ENCODE measurements around the gene SEC14L2.

The SEC14L2 gene

GRCh38 chr22:30365891-30366290 is 30.9 kb upstream of the SEC14L2 start:
- Mint-ChIP-seq H3K27ac (no peak overlapping the region), H3K36me3 (peaks cover 9 to 17% of the 10 kb centered on the region in 2 donors), H3K27me3 (no peaks in the 10 kb centered on the region), H3K4me3 (no peak overlapping the region), H3K4me1 (no peaks in the 10 kb centered on the region), H3K9me3 (no peaks in the 10 kb centered on the region)
- DNase-seq (no peak), ATAC-seq (replicated peaks) (no peak)

GRCh38 chr22:30368420-30368819 is 28.4 kb upstream of the SEC14L2 start:
- Mint-ChIP-seq H3K4me1 (no peaks in the 10 kb centered on the region), H3K4me3 (no peak overlapping the region), H3K27me3 (no peaks in the 10 kb centered on the region), H3K36me3 (peaks cover 6 to 12% of the 10 kb centered on the region in 2 donors), H3K27ac (no peak overlapping the region), H3K9me3 (no peaks in the 10 kb centered on the region)
- ATAC-seq (replicated peaks) (no peak), DNase-seq (no peak)

GRCh38 chr22:30370641-30371230 is 26.1 kb upstream of the SEC14L2 start:
- Mint-ChIP-seq H3K27me3 (no peaks in the 10 kb centered on the region), H3K4me3 (no peak overlapping the region), H3K36me3 (peaks cover 4 to 16% of the 10 kb centered on the region in 2 donors), H3K9me3 (no peaks in the 10 kb centered on the region), H3K27ac (no peak overlapping the region), H3K4me1 (no peaks in the 10 kb centered on the region)
- ATAC-seq (replicated peaks): no peak
- DNase-seq: no peak

GRCh38 chr22:30371321-30371720 is 25.5 kb upstream of the SEC14L2 start:
- peaks cover 3 to 12% of the 10 kb centered on the region in 2 donors for H3K36me3 Mint-ChIP-seq
- no peaks in the 10 kb centered on the region for H3K9me3 Mint-ChIP-seq
- no peaks in the 10 kb centered on the region for H3K27me3 Mint-ChIP-seq
- ATAC-seq (replicated peaks): no peak
- DNase-seq: no peak
- no peak overlapping the region for H3K4me3 Mint-ChIP-seq
- no peak overlapping the region for H3K27ac Mint-ChIP-seq
- no peaks in the 10 kb centered on the region for H3K4me1 Mint-ChIP-seq

GRCh38 chr22:30371981-30372380 is 24.8 kb upstream of the SEC14L2 start:
- no peak for ATAC-seq (replicated peaks)
- no peak overlapping the region for H3K27ac Mint-ChIP-seq

GRCh38 chr22:30372915-30373314 is 23.9 kb upstream of the SEC14L2 start:
- Mint-ChIP-seq H3K27ac (no peak overlapping the region), H3K4me3 (no peak overlapping the region), H3K27me3 (no peaks in the 10 kb centered on the region), H3K36me3 (peaks cover 0 to 10% of the 10 kb centered on the region in 2 donors), H3K4me1 (no peaks in the 10 kb centered on the region), H3K9me3 (no peaks in the 10 kb centered on the region)
- no peak for DNase-seq
- no peak for ATAC-seq (replicated peaks)

More at GRCh38 chr22:30371981-30372380, 24.8 kb upstream of the SEC14L2 start:
- Mint-ChIP-seq H3K27me3 (no peaks in the 10 kb centered on the region), H3K36me3 (peaks cover 0 to 8% of the 10 kb centered on the region in 2 donors), H3K4me1 (no peaks in the 10 kb centered on the region), H3K9me3 (no peaks in the 10 kb centered on the region), H3K4me3 (no peak overlapping the region)
- DNase-seq: no peak

GRCh38 chr22:30373331-30374325 is 23.2 kb upstream of the SEC14L2 start:
- Mint-ChIP-seq H3K9me3 (no peaks in the 10 kb centered on the region), H3K4me1 (no peaks in the 10 kb centered on the region), H3K27me3 (no peaks in the 10 kb centered on the region), H3K36me3 (peaks cover 0 to 12% of the 10 kb centered on the region in 2 donors), H3K4me3 (no peak overlapping the region), H3K27ac (no peak overlapping the region)
- no peak for ATAC-seq (replicated peaks)
- DNase-seq: no peak

GRCh38 chr22:30375312-30375849 is 21.4 kb upstream of the SEC14L2 start:
- no peak overlapping the region for H3K27ac Mint-ChIP-seq
- peaks cover 5 to 6% of the 10 kb centered on the region in 2 donors for H3K4me1 Mint-ChIP-seq
- no peaks in the 10 kb centered on the region for H3K27me3 Mint-ChIP-seq
- ATAC-seq (replicated peaks): no peak
- no peak overlapping the region for H3K4me3 Mint-ChIP-seq
- H3K36me3 Mint-ChIP-seq: peaks cover 1 to 15% of the 10 kb centered on the region in 2 donors
- DNase-seq: no peak
- H3K9me3 Mint-ChIP-seq: no peaks in the 10 kb centered on the region

- ATAC-seq (replicated peaks) (no peak), DNase-seq (no peak)
- peaks cover 7 to 28% of the 10 kb centered on the region in 2 donors for H3K36me3 Mint-ChIP-seq
- H3K4me3 Mint-ChIP-seq: no peak overlapping the region
- H3K27ac Mint-ChIP-seq: no peak overlapping the region
- H3K27me3 Mint-ChIP-seq: no peaks in the 10 kb centered on the region
- H3K9me3 Mint-ChIP-seq: no peaks in the 10 kb centered on the region
- peaks cover 6 to 10% of the 10 kb centered on the region in 2 donors for H3K4me1 Mint-ChIP-seq
These were observed 16.8 kb upstream of the SEC14L2 start for GRCh38 chr22:30380011-30380410.

GRCh38 chr22:30381264-30381663 is 15.6 kb upstream of the SEC14L2 start:
- Mint-ChIP-seq H3K36me3 (peaks cover 7 to 25% of the 10 kb centered on the region in 2 donors), H3K9me3 (no peaks in the 10 kb centered on the region), H3K4me3 (no peak overlapping the region), H3K27me3 (no peaks in the 10 kb centered on the region), H3K4me1 (peaks cover 11 to 12% of the 10 kb centered on the region in 2 donors), H3K27ac (no peak overlapping the region)
- DNase-seq (no peak), ATAC-seq (replicated peaks) (no peak)

GRCh38 chr22:30382340-30382739 is 14.5 kb upstream of the SEC14L2 start:
- DNase-seq: no peak
- no peak for ATAC-seq (replicated peaks)
- H3K27ac Mint-ChIP-seq: no peak overlapping the region
- no peaks in the 10 kb centered on the region for H3K9me3 Mint-ChIP-seq
- peaks cover 7 to 25% of the 10 kb centered on the region in 2 donors for H3K36me3 Mint-ChIP-seq
- H3K4me1 Mint-ChIP-seq: peaks cover 16 to 20% of the 10 kb centered on the region in 2 donors
- no peak overlapping the region for H3K4me3 Mint-ChIP-seq
- H3K27me3 Mint-ChIP-seq: peaks cover 2% of the 10 kb centered on the region in 2 donors

GRCh38 chr22:30383061-30383460 is 13.8 kb upstream of the SEC14L2 start:
- DNase-seq: no peak
- Mint-ChIP-seq H3K36me3 (peaks cover 7 to 21% of the 10 kb centered on the region in 2 donors), H3K4me3 (no peak overlapping the region), H3K9me3 (no peaks in the 10 kb centered on the region), H3K4me1 (peaks cover 19 to 24% of the 10 kb centered on the region in 2 donors), H3K27me3 (peaks cover 5 to 6% of the 10 kb centered on the region in 2 donors), H3K27ac (no peak overlapping the region)
- no peak for ATAC-seq (replicated peaks)

- Mint-ChIP-seq H3K36me3 (peaks cover 2 to 9% of the 10 kb centered on the region in 2 donors), H3K4me1 (peaks cover 12 to 26% of the 10 kb centered on the region in 2 donors), H3K9me3 (no peaks in the 10 kb centered on the region), H3K27ac (no peak overlapping the region), H3K27me3 (peaks cover 5 to 6% of the 10 kb centered on the region in 2 donors), H3K4me3 (peak overlapping the region in 1 of 2 donors; percentile 14)
- DNase-seq: no peak
- ATAC-seq (replicated peaks): no peak
These were observed 10.9 kb upstream of the SEC14L2 start for GRCh38 chr22:30385942-30386341.

- Mint-ChIP-seq H3K27me3 (peaks cover 5 to 6% of the 10 kb centered on the region in 2 donors), H3K4me1 (peaks cover 18 to 32% of the 10 kb centered on the region in 2 donors), H3K9me3 (no peaks in the 10 kb centered on the region), H3K27ac (peak overlapping the region; percentile 93), H3K4me3 (peak overlapping the region; percentile 80 to 87), H3K36me3 (peaks cover 1 to 7% of the 10 kb centered on the region in 2 donors)
- no peak for ATAC-seq (replicated peaks)
- DNase-seq: no peak
These were observed 10.2 kb upstream of the SEC14L2 start for GRCh38 chr22:30386608-30386959.
